Gastrocnemius medialis (tissue), 4 donors: ENCODE data around the gene KEL. TPM values are rescaled to one million over a fixed set of nuclear protein-coding genes. Genes with fewer than 3 reads are reported as not detected.

ENCODE experiments used
- ATAC-seq, 2 donors: fragments of 150-250 bp; one replicate each; pipeline ENCODE4 v1.9.1; 2016
- DNase-seq, 2 donors: peaks; one replicate each; pipeline ENCODE4 v3.0.0-alpha.2; 2019
- H3K27ac ChIP-seq, 4 donors: fragments of 200-600 bp; sonication (generic); 1 replicate in 1 of 4; 2 replicates in 3 of 4; pipeline ENCODE4 v1.5.1; 2016 to 2018; ENCODE audit warnings: mild to moderate bottlenecking in 2 of 4, moderate library complexity in 1 of 4
- H3K27me3 ChIP-seq, 3 donors: fragments of 200-600 bp; sonication (generic) in 2 of 3; 1 replicate in 1 of 3; 2 replicates in 2 of 3; pipeline versions ENCODE4 v1.5.1 to v1.6.0; 2016 to 2019; ENCODE audit warnings: mild to moderate bottlenecking in 1 of 3, moderate library complexity in 1 of 3
- H3K36me3 ChIP-seq, 2 donors: fragments of 200-600 bp; sonication (generic) in 1 of 2; one replicate each; pipeline ENCODE4 v1.5.1; 2017 to 2018
- H3K4me1 ChIP-seq, 2 donors: fragments of 200-600 bp; sonication (generic) in 1 of 2; one replicate each; pipeline ENCODE4 v1.5.1; 2016 to 2017; ENCODE audit warnings: mild to moderate bottlenecking in 2 of 2
- H3K4me3 ChIP-seq, 4 donors: fragments of 200-600 bp; sonication (generic) in 3 of 4; 1 replicate in 1 of 4; 2 replicates in 3 of 4; pipeline ENCODE4 v1.5.1; 2016 to 2019; ENCODE audit warnings: mild to moderate bottlenecking in 2 of 4
- H3K9me3 ChIP-seq, 3 donors: fragments of 200-600 bp; sonication (generic) in 2 of 3; 1 replicate in 1 of 3; 2 replicates in 2 of 3; pipeline ENCODE4 v1.5.1; 2016 to 2019
- POLR2A ChIP-seq, 2 donors: fragments of 450-650 bp; IDR thresholded peaks; one replicate each; pipeline ENCODE4 v1.6.1; 2017; ENCODE audit warnings: antibody characterized with exemption in 2 of 2, mild to moderate bottlenecking in 2 of 2, moderate library complexity in 2 of 2
- in situ Hi-C, 4 donors: fragments of 200-750 bp; cut with MboI; loops; one replicate each; pipeline versions ENCODE4 v1.15.0 to v1.8.0; 2017; ENCODE audit warnings: low sequenced_read_pairs in 4 of 4
- intact Hi-C: fragments of 100-400 bp; cut with DNase I; formaldehyde crosslinking; loops from one replicate; pipeline ENCODE4 v1.15.1; 2023; ENCODE audit warnings: low total_unique reads
- total RNA-seq, 4 donors: library from RNA; depleted of rRNA; stranded (reverse); fragments of >200 nt; gene quantifications; one replicate each; pipeline versions ENCODE4 v1.1.0 to v1.2.3, GENCODE V29; 2016
- TF ChIP-seq, protein P1 (sequence below), 5 experiments: fragments of 450-650 bp in 3 of 5; fragments of 200-600 bp in 2 of 5; sonication (generic) in 2 of 5; IDR thresholded peaks in 4 of 5; conservative IDR thresholded peaks in 1 of 5; 1 replicate in 4 of 5; 2 replicates in 1 of 5; pipeline ENCODE4 v1.5.1; 2016 to 2019; ENCODE audit warnings: antibody characterized with exemption in 5 of 5, mild to moderate bottlenecking in 3 of 5, moderate library complexity in 3 of 5

Gene KEL
- total RNA-seq, 4 donors from 2014 or later, result not detected

DNA sequence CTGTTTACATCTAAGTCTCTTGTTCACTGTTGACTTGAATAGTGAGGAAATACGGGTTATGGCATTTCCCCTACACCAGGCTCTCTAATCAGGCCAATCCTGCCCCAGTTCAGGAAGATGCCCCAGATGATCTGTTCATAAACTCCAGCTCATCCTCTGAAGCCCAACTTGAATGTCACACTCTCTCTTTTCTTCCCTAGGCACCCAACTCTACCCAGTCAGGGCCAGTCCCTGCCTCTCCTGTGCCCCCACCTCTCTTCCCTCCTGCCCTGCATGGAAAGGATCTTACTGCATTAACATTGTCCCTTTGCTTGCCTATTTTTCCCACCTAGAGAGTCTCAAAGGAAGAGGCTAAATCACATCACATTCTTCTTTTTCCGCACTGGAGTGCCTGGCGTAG is 66.0 kb downstream of the KEL start:
- intact Hi-C loops, result no loop called here
- Histone ChIP-seq H3K27ac (no peak overlapping the region), H3K4me1 (no peaks in the 10 kb centered on the region), H3K4me3 (no peak overlapping the region), H3K27me3 (peaks cover 0 to 4% (median 0%) of the 10 kb centered on the region in 3 donors), H3K36me3 (no peaks in the 10 kb centered on the region), H3K9me3 (no peaks in the 10 kb centered on the region)
- in situ Hi-C loops, result no loop called here
- ATAC-seq (no peak), DNase-seq (no peak)
- no peak for TF ChIP-seq POLR2A (IDR thresholded peaks at IDR 0.05)
- TF ChIP-seq, protein P1, sequence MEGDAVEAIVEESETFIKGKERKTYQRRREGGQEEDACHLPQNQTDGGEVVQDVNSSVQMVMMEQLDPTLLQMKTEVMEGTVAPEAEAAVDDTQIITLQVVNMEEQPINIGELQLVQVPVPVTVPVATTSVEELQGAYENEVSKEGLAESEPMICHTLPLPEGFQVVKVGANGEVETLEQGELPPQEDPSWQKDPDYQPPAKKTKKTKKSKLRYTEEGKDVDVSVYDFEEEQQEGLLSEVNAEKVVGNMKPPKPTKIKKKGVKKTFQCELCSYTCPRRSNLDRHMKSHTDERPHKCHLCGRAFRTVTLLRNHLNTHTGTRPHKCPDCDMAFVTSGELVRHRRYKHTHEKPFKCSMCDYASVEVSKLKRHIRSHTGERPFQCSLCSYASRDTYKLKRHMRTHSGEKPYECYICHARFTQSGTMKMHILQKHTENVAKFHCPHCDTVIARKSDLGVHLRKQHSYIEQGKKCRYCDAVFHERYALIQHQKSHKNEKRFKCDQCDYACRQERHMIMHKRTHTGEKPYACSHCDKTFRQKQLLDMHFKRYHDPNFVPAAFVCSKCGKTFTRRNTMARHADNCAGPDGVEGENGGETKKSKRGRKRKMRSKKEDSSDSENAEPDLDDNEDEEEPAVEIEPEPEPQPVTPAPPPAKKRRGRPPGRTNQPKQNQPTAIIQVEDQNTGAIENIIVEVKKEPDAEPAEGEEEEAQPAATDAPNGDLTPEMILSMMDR (IDR thresholded peaks at IDR 0.05 in 4 of 5, conservative IDR thresholded peaks at IDR 0.05 in 1 of 5), result no peak

DNA sequence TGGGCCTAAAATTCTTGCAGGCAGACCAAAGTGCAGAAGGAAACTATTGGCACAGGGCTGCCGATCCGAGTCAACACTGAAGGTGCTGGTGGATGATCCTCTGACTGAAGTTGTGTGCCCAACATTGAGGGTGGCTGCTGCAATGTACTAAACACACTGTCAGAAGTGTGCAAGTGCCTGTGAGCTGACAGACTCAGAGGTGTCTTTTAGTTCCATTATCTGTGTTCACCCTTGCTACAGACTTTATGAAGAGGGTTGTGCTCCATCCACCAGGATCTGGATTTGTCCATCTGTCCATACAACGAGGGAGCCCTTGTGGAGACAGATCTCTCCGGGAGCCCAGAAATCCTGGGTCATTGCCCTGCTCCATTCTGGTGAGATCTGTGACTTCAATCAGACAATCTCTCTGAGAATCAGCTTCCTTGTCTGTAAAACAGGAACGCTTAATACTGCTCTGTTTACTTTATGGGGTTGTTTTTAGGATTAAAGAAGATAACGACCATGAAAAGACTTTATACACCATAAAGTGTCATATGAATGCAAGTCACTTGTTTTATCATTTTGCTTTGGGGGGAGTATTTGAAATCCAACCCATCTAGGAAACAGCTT is 67.1 kb downstream of the KEL start:
- DNase-seq, result no peak
- in situ Hi-C loops, result no loop called here
- intact Hi-C loops, result no loop called here
- Histone ChIP-seq H3K9me3 (no peaks in the 10 kb centered on the region), H3K27ac (no peak overlapping the region), H3K4me1 (no peaks in the 10 kb centered on the region), H3K36me3 (no peaks in the 10 kb centered on the region), H3K4me3 (no peak overlapping the region), H3K27me3 (peaks cover 0 to 4% (median 0%) of the 10 kb centered on the region in 3 donors)
- no peak for TF ChIP-seq POLR2A (IDR thresholded peaks at IDR 0.05)
- TF ChIP-seq, protein P1 (IDR thresholded peaks at IDR 0.05 in 4 of 5, conservative IDR thresholded peaks at IDR 0.05 in 1 of 5), result no peak
- no peak for ATAC-seq

DNA sequence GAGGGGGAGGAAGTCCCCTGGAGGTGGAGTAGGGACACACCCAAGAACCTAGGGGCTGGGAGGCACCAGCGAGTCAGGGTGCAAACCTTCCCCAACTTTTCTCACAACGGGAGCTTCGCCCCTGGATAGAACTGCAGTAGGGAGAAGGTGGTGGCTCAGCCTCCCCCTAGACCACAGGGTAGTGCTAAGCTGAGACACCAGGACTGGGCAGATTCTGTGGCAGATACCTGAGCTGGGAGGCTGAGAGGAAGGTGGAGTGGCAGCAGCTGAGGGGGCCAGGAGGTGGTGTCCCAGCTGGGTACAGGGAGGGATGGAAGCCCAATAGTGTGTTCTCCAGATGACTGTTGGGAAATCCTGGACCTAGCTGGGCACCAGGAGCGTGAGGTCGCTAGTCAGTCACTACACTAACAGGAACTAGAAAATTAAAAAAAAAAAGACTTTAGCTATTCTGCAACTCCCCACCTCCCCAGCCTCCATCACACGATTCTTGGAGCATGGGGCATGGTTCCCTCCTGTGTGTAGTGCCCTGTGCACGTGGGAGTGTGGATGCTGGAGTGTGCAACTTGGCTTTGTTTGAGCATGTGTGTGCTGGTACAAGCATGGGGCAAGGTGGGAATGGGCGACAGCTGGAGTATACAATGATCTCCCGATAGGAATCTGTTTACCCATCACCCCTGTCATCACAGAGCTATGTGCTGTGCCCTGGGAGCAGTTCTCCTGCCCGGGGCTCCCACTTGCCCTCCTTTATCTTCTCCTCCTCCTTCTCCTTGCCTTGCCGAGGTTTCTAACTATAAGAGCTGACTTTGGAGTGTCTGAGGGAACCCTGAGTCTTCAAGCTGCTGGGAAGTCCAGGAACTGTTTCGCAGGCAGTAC is 67.8 kb downstream of the KEL start:
- no peak for TF ChIP-seq POLR2A (IDR thresholded peaks at IDR 0.05)
- TF ChIP-seq, protein P1 (IDR thresholded peaks at IDR 0.05 in 4 of 5, conservative IDR thresholded peaks at IDR 0.05 in 1 of 5), result no peak
- in situ Hi-C loops (no loop called here), intact Hi-C loops (no loop called here)

DNA sequence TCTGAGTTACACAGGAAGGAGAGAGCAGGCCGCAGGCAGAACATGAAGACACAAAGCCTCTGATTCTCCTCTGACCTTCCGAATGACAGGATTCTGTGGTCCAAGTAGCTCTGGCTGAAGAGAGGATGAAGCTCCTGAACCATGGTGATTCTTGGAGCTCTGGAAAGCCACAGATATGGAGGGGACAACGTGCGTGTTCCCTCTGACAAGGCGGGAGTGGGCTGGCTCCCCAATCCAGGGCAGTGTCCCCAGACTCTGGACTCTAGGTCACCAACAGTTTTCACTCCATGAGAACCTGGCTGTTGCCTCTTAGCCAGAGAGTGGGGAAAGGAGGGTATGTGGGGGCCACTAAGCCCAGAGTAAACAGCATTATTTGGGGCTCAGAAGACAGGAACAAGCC is 69.2 kb downstream of the KEL start:
- Histone ChIP-seq H3K4me1 (no peaks in the 10 kb centered on the region), H3K4me3 (no peak overlapping the region), H3K36me3 (no peaks in the 10 kb centered on the region), H3K27me3 (peaks cover 0 to 4% (median 0%) of the 10 kb centered on the region in 3 donors), H3K27ac (no peak overlapping the region), H3K9me3 (no peaks in the 10 kb centered on the region)
- in situ Hi-C loops, result no loop called here
- intact Hi-C loops, result no loop called here
- TF ChIP-seq, protein P1 (IDR thresholded peaks at IDR 0.05 in 4 of 5, conservative IDR thresholded peaks at IDR 0.05 in 1 of 5), result no peak
- TF ChIP-seq POLR2A (IDR thresholded peaks at IDR 0.05), result no peak
- DNase-seq (no peak), ATAC-seq (no peak)

More for the DNA sequence above, 67.8 kb downstream of the KEL start:
- DNase-seq, result no peak
- H3K9me3 ChIP-seq, result no peaks in the 10 kb centered on the region
- ATAC-seq, result no peak
- H3K4me3 ChIP-seq, result no peak overlapping the region
- H3K4me1 ChIP-seq, result no peaks in the 10 kb centered on the region
- H3K27ac ChIP-seq, result no peak overlapping the region
- no peaks in the 10 kb centered on the region for H3K36me3 ChIP-seq
- H3K27me3 ChIP-seq, result peaks cover 0 to 4% (median 0%) of the 10 kb centered on the region in 3 donors
